ENCODE results near the gene CTSZ. TPM values are rescaled to one million over a fixed set of nuclear protein-coding genes. Genes with fewer than 3 reads are reported as not detected.

The CTSZ gene
- total RNA-seq, 4 donors from 2014 or later: 61.9 to 246 (median 226) TPM

GRCh38 chr20:58982406-58983114, 24.5 kb downstream of the CTSZ start:
- WGBS, 2 donors (ENCODE audit: low coverage in 1 of 2): 80 to 82% methylated on average over 7 to 12 of the region's 12 CpGs
- intact Hi-C loops (cut with DNase I; ENCODE audit: low total_unique reads): loop anchor here (10.0 kb wide), 1 partner anchor 88 kb away; no protein-coding TSS in a partner anchor
- no peak for DNase-seq
- peak overlapping the region in 1 of 4 donors; percentile 96 for H3K4me3 ChIP-seq
- peaks cover 7 to 31% (median 20%) of the 10 kb centered on the region in 4 donors for H3K4me1 ChIP-seq
- peak overlapping the region in 2 of 4 donors; percentile 88 to 94 for H3K27ac ChIP-seq
- no peaks in the 10 kb centered on the region for H3K9me3 ChIP-seq
- H3K27me3 ChIP-seq: no peaks in the 10 kb centered on the region
- TF ChIP-seq POLR2AphosphoS5 (IDR thresholded peaks at IDR 0.05): no peak
- no peak for TF ChIP-seq POLR2A (IDR thresholded peaks at IDR 0.05)
- TF ChIP-seq EP300 (IDR thresholded peaks at IDR 0.05; ENCODE audit: low read depth): no peak
- TF ChIP-seq, protein P1, sequence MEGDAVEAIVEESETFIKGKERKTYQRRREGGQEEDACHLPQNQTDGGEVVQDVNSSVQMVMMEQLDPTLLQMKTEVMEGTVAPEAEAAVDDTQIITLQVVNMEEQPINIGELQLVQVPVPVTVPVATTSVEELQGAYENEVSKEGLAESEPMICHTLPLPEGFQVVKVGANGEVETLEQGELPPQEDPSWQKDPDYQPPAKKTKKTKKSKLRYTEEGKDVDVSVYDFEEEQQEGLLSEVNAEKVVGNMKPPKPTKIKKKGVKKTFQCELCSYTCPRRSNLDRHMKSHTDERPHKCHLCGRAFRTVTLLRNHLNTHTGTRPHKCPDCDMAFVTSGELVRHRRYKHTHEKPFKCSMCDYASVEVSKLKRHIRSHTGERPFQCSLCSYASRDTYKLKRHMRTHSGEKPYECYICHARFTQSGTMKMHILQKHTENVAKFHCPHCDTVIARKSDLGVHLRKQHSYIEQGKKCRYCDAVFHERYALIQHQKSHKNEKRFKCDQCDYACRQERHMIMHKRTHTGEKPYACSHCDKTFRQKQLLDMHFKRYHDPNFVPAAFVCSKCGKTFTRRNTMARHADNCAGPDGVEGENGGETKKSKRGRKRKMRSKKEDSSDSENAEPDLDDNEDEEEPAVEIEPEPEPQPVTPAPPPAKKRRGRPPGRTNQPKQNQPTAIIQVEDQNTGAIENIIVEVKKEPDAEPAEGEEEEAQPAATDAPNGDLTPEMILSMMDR (IDR thresholded peaks at IDR 0.05): no peak
- in situ Hi-C loops (cut with MboI; ENCODE audit: low pct_ligation_motif_present in 1 of 4, low pct_unique_long_range_greater_than_20kb in 1 of 4, low sequenced_read_pairs in 3 of 4): loop anchor here in 1 of 4 donors (10.0 kb wide), 2 partner anchors 78 to 242 kb away; no protein-coding TSS in a partner anchor
- peaks cover 0 to 13% (median 0%) of the 10 kb centered on the region in 4 donors for H3K36me3 ChIP-seq

- in situ Hi-C loops (cut with MboI; ENCODE audit: low pct_ligation_motif_present in 1 of 4, low pct_unique_long_range_greater_than_20kb in 1 of 4, low sequenced_read_pairs in 3 of 4) (loop anchor here in 1 of 4 donors (10.0 kb wide), 2 partner anchors 77 to 243 kb away; no protein-coding TSS in a partner anchor), intact Hi-C loops (cut with DNase I; ENCODE audit: low total_unique reads) (loop anchor here (10.0 kb wide), 1 partner anchor 87 kb away; no protein-coding TSS in a partner anchor)
- Histone ChIP-seq H3K4me1 (peaks cover 7 to 31% (median 20%) of the 10 kb centered on the region in 4 donors), H3K27ac (peak overlapping the region; percentile 87 to 94 (median 89)), H3K36me3 (peaks cover 0 to 8% (median 0%) of the 10 kb centered on the region in 4 donors), H3K9me3 (no peaks in the 10 kb centered on the region), H3K27me3 (no peaks in the 10 kb centered on the region), H3K4me3 (peak overlapping the region; percentile 34 to 96 (median 86))
- WGBS, 2 donors (ENCODE audit: low coverage in 1 of 2): 21% methylated on average over 29 of the region's 29 CpGs; no CpG with 5 or more reads in 1 of the 2 donors
- DNase-seq: no peak
- no peak for TF ChIP-seq POLR2AphosphoS5 (IDR thresholded peaks at IDR 0.05)
- no peak for TF ChIP-seq EP300 (IDR thresholded peaks at IDR 0.05; ENCODE audit: low read depth)
- no peak for TF ChIP-seq POLR2A (IDR thresholded peaks at IDR 0.05)
- TF ChIP-seq, protein P1 (IDR thresholded peaks at IDR 0.05): no peak
These were observed 25.3 kb downstream of the CTSZ start for GRCh38 chr20:58981628-58982364.

GRCh38 chr20:58980711-58981627, 26.1 kb downstream of the CTSZ start, which contains the start of gene NELFCD:
TSS of gene NELFCD (plus strand) at chr20:58981256. CDS start at chr20:58981310, 54 bp downstream.
- peaks cover 7 to 31% (median 20%) of the 10 kb centered on the region in 4 donors for H3K4me1 ChIP-seq
- 0 to 3% methylated on average over 6 to 97 of the region's 109 CpGs for WGBS, 2 donors (ENCODE audit: low coverage in 1 of 2)
- H3K27ac ChIP-seq: peak within 1 kb of the TSS; percentile 87 to 94 (median 89)
- no peaks in the 10 kb centered on the region for H3K27me3 ChIP-seq
- intact Hi-C loops (cut with DNase I; ENCODE audit: low total_unique reads): loop anchor here (10.0 kb wide), 1 partner anchor 86 kb away; no protein-coding TSS in a partner anchor
- H3K4me3 ChIP-seq: peak within 1 kb of the TSS; percentile 83 to 96 (median 88)
- peak; percentile 93 for DNase-seq
- no peak for TF ChIP-seq EP300 (IDR thresholded peaks at IDR 0.05; ENCODE audit: low read depth)
- TF ChIP-seq, protein P1 (IDR thresholded peaks at IDR 0.05): no peak
- TF ChIP-seq POLR2AphosphoS5 (IDR thresholded peaks at IDR 0.05): peak; percentile 48 to 80 (median 61)
- peak; percentile 52 for TF ChIP-seq POLR2A (IDR thresholded peaks at IDR 0.05)
- no peaks in the 10 kb centered on the region for H3K9me3 ChIP-seq
- peaks cover 0 to under 1% (median 0%) of the 10 kb centered on the region in 4 donors for H3K36me3 ChIP-seq
- in situ Hi-C loops (cut with MboI; ENCODE audit: low pct_ligation_motif_present in 1 of 4, low pct_unique_long_range_greater_than_20kb in 1 of 4, low sequenced_read_pairs in 3 of 4): loop anchor here in 1 of 4 donors (10.0 kb wide), 2 partner anchors 76 to 244 kb away; no protein-coding TSS in a partner anchor

Measured in transverse colon (tissue), 4 donors.